GM18511 (cell line): Measurements from ENCODE around the gene BRSK2.
"Not testable (repeated sequence)": the region's sequence is repeated elsewhere in the genome, so short reads cannot be mapped to it uniquely, and the experiment has no call there.

Experiments
- ATAC-seq: cut with Tn5 transposase; IDR thresholded peaks from one replicate; pipeline ENCODE4 v1.9.1; 2021; ENCODE audit warnings: mild to moderate bottlenecking, moderate library complexity; ENCODE audit not compliant: unreplicated experiment

The BRSK2 gene

GRCh38 chr11:1508491-1508891 is 118.8 kb downstream of the BRSK2 start:
- ATAC-seq, result no peak

- ATAC-seq, result no peak
These were observed 119.3 kb downstream of the BRSK2 start for GRCh38 chr11:1508986-1509385.

- ATAC-seq, result no peak
These were observed 120.0 kb downstream of the BRSK2 start for GRCh38 chr11:1509626-1510255.

- ATAC-seq, result not testable (repeated sequence)
These were observed 120.6 kb downstream of the BRSK2 start for GRCh38 chr11:1510351-1510750.

GRCh38 chr11:1510928-1511327 is 121.2 kb downstream of the BRSK2 start:
- ATAC-seq, result no peak

GRCh38 chr11:1511937-1512496 is 122.3 kb downstream of the BRSK2 start:
- no peak for ATAC-seq
